ENCODE measurements around the gene PCK2.

Gene PCK2

DNA sequence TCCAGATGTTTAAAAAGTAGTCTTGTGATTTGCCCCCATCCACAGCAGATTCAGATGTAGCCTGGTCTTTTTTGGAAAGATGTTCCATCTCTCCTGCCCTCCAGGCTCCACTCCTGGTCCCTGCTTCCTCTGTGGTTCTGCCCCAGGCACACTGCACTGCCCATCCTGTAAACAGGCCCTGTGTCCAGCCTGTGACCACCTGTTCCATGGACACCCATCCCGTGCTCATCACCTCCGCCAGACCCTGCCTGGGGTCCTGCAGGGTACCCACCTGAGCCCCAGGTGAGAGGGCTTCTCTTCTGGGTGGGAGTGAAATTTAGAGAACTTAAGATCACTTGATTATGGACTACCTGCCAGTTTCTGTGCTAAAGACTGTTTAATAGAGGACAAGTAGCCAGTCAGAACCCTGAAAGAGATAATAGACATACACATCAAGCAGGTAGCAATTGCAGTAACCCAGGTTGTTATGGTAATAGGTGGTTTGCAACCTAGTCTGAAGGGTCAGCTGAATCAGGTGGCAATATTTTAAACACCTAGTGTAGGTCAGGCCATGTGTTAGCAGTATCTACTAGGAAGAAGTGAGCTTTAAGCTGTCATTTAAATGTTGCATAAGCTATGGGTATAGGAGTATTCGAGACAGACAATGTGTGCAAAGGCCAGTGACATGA, 55.3 kb downstream of the PCK2 start:
- Histone ChIP-seq H3K27me3 (ENCODE audit: control insufficient read depth, insufficient read depth, low read length) (no peaks in the 10 kb centered on the region), H3K9me3 (ENCODE audit: control insufficient read depth, insufficient read depth, low read length) (no peaks in the 10 kb centered on the region), H3K36me3 (ENCODE audit: control insufficient read depth, insufficient read depth, low read length) (peaks cover 26% of the 10 kb centered on the region), H3K27ac (ENCODE audit: low read length) (no peak overlapping the region), H3K4me3 (ENCODE audit: low read length) (no peak overlapping the region), H3K4me1 (ENCODE audit: control insufficient read depth, insufficient read depth, low read length) (peaks cover 1% of the 10 kb centered on the region; the same call in 1 of the 2 replicates)
- no CpG with 5 or more reads among the region's 3 CpGs for WGBS (ENCODE audit: insufficient coverage, insufficient read length)
- no peak for DNase-seq (ENCODE audit: low read depth, low spot score)

DNA sequence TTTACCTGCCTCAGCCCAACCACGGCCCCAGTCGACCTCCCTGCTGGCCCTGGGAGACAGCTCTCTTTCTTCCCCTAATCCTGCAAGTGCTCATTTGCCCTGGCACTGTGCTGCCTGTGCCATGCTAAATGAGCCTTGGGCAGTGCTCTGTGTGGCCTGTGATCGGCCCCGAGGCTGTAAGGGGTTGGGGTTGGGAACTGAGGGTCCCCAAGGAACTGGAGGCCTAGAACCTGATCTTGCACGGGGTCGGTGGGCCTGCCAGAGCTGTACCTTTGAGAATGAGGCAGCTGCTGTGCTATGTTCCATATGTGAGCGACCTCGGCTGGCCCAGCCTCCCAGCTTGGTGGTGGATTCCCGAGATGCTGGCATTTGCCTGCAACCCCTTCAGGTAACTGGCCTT, 56.0 kb downstream of the PCK2 start:
- Histone ChIP-seq H3K27me3 (ENCODE audit: control insufficient read depth, insufficient read depth, low read length) (no peaks in the 10 kb centered on the region), H3K9me3 (ENCODE audit: control insufficient read depth, insufficient read depth, low read length) (no peaks in the 10 kb centered on the region), H3K4me3 (ENCODE audit: low read length) (no peak overlapping the region), H3K36me3 (ENCODE audit: control insufficient read depth, insufficient read depth, low read length) (peaks cover 30% of the 10 kb centered on the region), H3K27ac (ENCODE audit: low read length) (no peak overlapping the region), H3K4me1 (ENCODE audit: control insufficient read depth, insufficient read depth, low read length) (peaks cover 1% of the 10 kb centered on the region; the same call in 1 of the 2 replicates)
- DNase-seq (ENCODE audit: low read depth, low spot score), result no peak
- no CpG with 5 or more reads among the region's 9 CpGs for WGBS (ENCODE audit: insufficient coverage, insufficient read length)

DNA sequence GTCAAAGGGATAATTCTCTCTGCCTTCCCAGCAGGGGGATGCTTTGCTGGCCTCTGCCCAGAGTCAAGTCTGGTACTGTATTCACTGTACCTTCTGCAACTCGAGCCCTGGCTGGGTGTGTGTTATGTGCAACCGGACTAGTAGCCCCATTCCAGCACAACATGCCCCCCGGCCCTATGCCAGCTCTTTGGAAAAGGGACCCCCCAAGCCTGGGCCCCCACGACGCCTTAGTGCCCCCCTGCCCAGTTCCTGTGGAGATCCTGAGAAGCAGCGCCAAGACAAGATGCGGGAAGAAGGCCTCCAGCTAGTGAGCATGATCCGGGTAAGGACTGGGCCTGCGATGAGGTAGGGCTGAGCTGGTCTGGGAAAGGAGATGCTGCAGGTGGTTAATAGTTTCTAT, 56.5 kb downstream of the PCK2 start:
- peaks cover 35% of the 10 kb centered on the region for H3K36me3 ChIP-seq (ENCODE audit: control insufficient read depth, insufficient read depth, low read length)
- no peak for DNase-seq (ENCODE audit: low read depth, low spot score)
- WGBS (ENCODE audit: insufficient coverage, insufficient read length), result no CpG with 5 or more reads among the region's 9 CpGs
- H3K27ac ChIP-seq (ENCODE audit: low read length), result no peak overlapping the region
- H3K9me3 ChIP-seq (ENCODE audit: control insufficient read depth, insufficient read depth, low read length), result no peaks in the 10 kb centered on the region
- H3K4me1 ChIP-seq (ENCODE audit: control insufficient read depth, insufficient read depth, low read length), result peaks cover 1% of the 10 kb centered on the region; the same call in 1 of the 2 replicates
- H3K4me3 ChIP-seq (ENCODE audit: low read length), result no peak overlapping the region
- H3K27me3 ChIP-seq (ENCODE audit: control insufficient read depth, insufficient read depth, low read length), result no peaks in the 10 kb centered on the region

DNA sequence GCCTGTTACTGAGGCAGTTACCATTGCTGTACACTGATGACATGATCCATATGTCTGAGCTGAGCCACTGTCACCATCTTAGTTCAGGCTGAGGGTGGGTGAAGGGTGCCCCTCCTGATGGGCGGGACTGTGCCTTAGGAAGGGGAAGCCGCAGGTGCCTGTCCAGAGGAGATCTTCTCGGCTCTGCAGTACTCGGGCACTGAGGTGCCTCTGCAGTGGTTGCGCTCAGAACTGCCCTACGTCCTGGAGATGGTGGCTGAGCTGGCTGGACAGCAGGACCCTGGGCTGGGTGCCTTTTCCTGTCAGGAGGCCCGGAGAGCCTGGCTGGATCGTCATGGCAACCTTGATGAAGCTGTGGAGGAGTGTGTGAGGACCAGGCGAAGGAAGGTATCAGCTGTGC, 56.9 kb downstream of the PCK2 start:
- WGBS (ENCODE audit: insufficient coverage, insufficient read length), result no CpG with 5 or more reads among the region's 9 CpGs
- no peak overlapping the region for H3K4me3 ChIP-seq (ENCODE audit: low read length)
- H3K27me3 ChIP-seq (ENCODE audit: control insufficient read depth, insufficient read depth, low read length), result no peaks in the 10 kb centered on the region
- H3K36me3 ChIP-seq (ENCODE audit: control insufficient read depth, insufficient read depth, low read length), result peaks cover 36% of the 10 kb centered on the region
- DNase-seq (ENCODE audit: low read depth, low spot score), result no peak
- no peaks in the 10 kb centered on the region for H3K9me3 ChIP-seq (ENCODE audit: control insufficient read depth, insufficient read depth, low read length)
- peaks cover 1% of the 10 kb centered on the region; the same call in 1 of the 2 replicates for H3K4me1 ChIP-seq (ENCODE audit: control insufficient read depth, insufficient read depth, low read length)
- no peak overlapping the region for H3K27ac ChIP-seq (ENCODE audit: low read length)

DNA sequence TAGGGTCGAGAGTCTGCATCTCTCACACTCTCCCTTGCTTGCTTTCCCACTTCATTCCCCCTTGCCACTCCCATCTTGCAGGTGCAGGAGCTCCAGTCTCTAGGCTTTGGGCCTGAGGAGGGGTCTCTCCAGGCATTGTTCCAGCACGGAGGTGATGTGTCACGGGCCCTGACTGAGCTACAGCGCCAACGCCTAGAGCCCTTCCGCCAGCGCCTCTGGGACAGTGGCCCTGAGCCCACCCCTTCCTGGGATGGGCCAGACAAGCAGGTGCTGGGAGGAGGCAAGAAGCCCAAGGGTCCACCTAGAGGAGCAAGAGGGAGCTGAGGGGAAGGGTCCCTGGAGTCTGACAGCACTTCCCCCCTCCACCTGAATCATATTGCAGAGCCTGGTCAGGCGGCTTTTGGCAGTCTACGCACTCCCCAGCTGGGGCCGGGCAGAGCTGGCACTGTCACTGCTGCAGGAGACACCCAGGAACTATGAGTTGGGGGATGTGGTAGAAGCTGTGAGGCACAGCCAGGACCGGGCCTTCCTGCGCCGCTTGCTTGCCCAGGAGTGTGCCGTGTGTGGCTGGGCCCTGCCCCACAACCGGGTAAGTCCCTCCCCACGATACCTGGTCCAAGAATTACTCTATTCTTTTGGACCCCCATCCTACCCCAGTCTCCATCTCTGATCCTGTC, 57.4 kb downstream of the PCK2 start:
- Histone ChIP-seq H3K4me3 (ENCODE audit: low read length) (no peak overlapping the region), H3K36me3 (ENCODE audit: control insufficient read depth, insufficient read depth, low read length) (peaks cover 36% of the 10 kb centered on the region), H3K27ac (ENCODE audit: low read length) (no peak overlapping the region), H3K27me3 (ENCODE audit: control insufficient read depth, insufficient read depth, low read length) (no peaks in the 10 kb centered on the region), H3K9me3 (ENCODE audit: control insufficient read depth, insufficient read depth, low read length) (no peaks in the 10 kb centered on the region), H3K4me1 (ENCODE audit: control insufficient read depth, insufficient read depth, low read length) (peaks cover 1% of the 10 kb centered on the region; the same call in 1 of the 2 replicates)
- DNase-seq (ENCODE audit: low read depth, low spot score), result no peak
- no CpG with 5 or more reads among the region's 16 CpGs for WGBS (ENCODE audit: insufficient coverage, insufficient read length)
